WTC11 (cell line): ENCODE results near the gene CCDC50. TPM values are rescaled to one million over a fixed set of nuclear protein-coding genes. Genes with fewer than 3 reads are reported as not detected.

Experiments used
- ATAC-seq: fragments of 200-7000 bp; cut with Tn5 transposase; 2 replicates; pipeline ENCODE4 v1.10.0; 2021; ENCODE audit warnings: mild to moderate bottlenecking, moderate library complexity
- CTCF ChIA-PET: fragments of 300-600 bp; sonication (Branson Sonifier 250); formaldehyde crosslinking; loops from one replicate; lab custom pipeline; 2021; ENCODE audit warnings: antibody characterized with exemption; lab: Charles Lee
- POLR2A ChIA-PET: fragments of 350-600 bp; sonication (Branson Sonifier 250); formaldehyde crosslinking; loops from one replicate; lab custom pipeline; 2021; ENCODE audit warnings: antibody characterized with exemption; lab: Charles Lee
- DNase-seq: peaks from one replicate; pipeline ENCODE4 v3.0.0; 2021; ENCODE audit warnings: low spot score
- H3K27ac Mint-ChIP-seq: 2 replicates; pipeline ENCODE4 v1.8.0; 2021; ENCODE audit warnings: mixed read lengths
- H3K27me3 Mint-ChIP-seq: 2 replicates; pipeline ENCODE4 v1.8.0; 2021; ENCODE audit warnings: low read depth, mild to moderate bottlenecking, moderate library complexity, mixed read lengths
- H3K36me3 Mint-ChIP-seq: 2 replicates; pipeline ENCODE4 v1.8.0; 2021; ENCODE audit warnings: mixed read lengths
- H3K4me1 Mint-ChIP-seq: 2 replicates; pipeline ENCODE4 v1.8.0; 2022; ENCODE audit warnings: mixed read lengths
- H3K4me3 Mint-ChIP-seq: 2 replicates; pipeline ENCODE4 v1.8.0; 2021; ENCODE audit warnings: mild to moderate bottlenecking, moderate library complexity, mixed read lengths
- H3K9me3 Mint-ChIP-seq: 2 replicates; pipeline ENCODE4 v1.8.0; 2021; ENCODE audit warnings: mixed read lengths
- AR ChIP-seq: fragments of 250-450 bp; sonication (Bioruptor Pico); IDR thresholded peaks from 2 replicates; pipeline ENCODE4 v1.9.0; 2021; ENCODE audit warnings: mild to moderate bottlenecking
- ATF1 ChIP-seq: sonication (generic); formaldehyde crosslinking; IDR thresholded peaks from 2 replicates; pipeline ENCODE4 v1.8.1; 2023; ENCODE audit warnings: mild to moderate bottlenecking, moderate library complexity, missing genetic modification reagents
- CBFB ChIP-seq: sonication (generic); formaldehyde crosslinking; IDR thresholded peaks from 2 replicates; pipeline ENCODE4 v1.8.1; 2022; ENCODE audit warnings: mild to moderate bottlenecking, low read depth, missing genetic modification reagents
- CREB1 ChIP-seq: sonication (generic); formaldehyde crosslinking; IDR thresholded peaks from 2 replicates; pipeline ENCODE4 v1.8.0; 2023; ENCODE audit warnings: mild to moderate bottlenecking, missing genetic modification reagents
- GABPB1 ChIP-seq: sonication (generic); formaldehyde crosslinking; IDR thresholded peaks from 2 replicates; pipeline ENCODE4 v1.8.1; 2023; ENCODE audit warnings: mild to moderate bottlenecking, missing genetic modification reagents
- HMGA2 ChIP-seq: fragments of 250-450 bp; sonication (Bioruptor Pico); IDR thresholded peaks from 2 replicates; pipeline ENCODE4 v1.4.0; 2021; ENCODE audit warnings: mild to moderate bottlenecking, moderate library complexity
- IRF1 ChIP-seq: sonication (generic); formaldehyde crosslinking; IDR thresholded peaks from 2 replicates; pipeline ENCODE4 v1.8.0; 2023; ENCODE audit warnings: missing genetic modification reagents
- IRF2 ChIP-seq: sonication (generic); formaldehyde crosslinking; IDR thresholded peaks from 2 replicates; pipeline ENCODE4 v1.8.0; 2022; ENCODE audit warnings: low read depth, missing genetic modification reagents, borderline replicate concordance
- MLX ChIP-seq: sonication (generic); formaldehyde crosslinking; IDR thresholded peaks from 2 replicates; pipeline ENCODE4 v1.8.1; 2023; ENCODE audit warnings: mild to moderate bottlenecking, missing genetic modification reagents, moderate library complexity
- NFATC4 ChIP-seq: fragments of 250-450 bp; sonication (Bioruptor Pico); IDR thresholded peaks from 2 replicates; pipeline ENCODE4 v1.9.0; 2021; ENCODE audit warnings: mild to moderate bottlenecking
- NR1H2 ChIP-seq: sonication (generic); formaldehyde crosslinking; IDR thresholded peaks from 2 replicates; pipeline ENCODE4 v1.9.0; 2021; ENCODE audit warnings: mild to moderate bottlenecking, moderate library complexity, missing genetic modification reagents
- OVOL2 ChIP-seq: fragments of 250-450 bp; sonication (Bioruptor Pico); IDR thresholded peaks from 2 replicates; pipeline ENCODE4 v1.9.0; 2021; ENCODE audit warnings: mild to moderate bottlenecking, borderline replicate concordance
- PRRX2 ChIP-seq: fragments of 250-450 bp; sonication (Bioruptor Pico); IDR thresholded peaks from 2 replicates; pipeline ENCODE4 v1.8.0; 2021; ENCODE audit warnings: mild to moderate bottlenecking
- SOX15 ChIP-seq: fragments of 250-450 bp; sonication (Bioruptor Pico); IDR thresholded peaks from 2 replicates; pipeline ENCODE4 v1.9.0; 2021; ENCODE audit warnings: mild to moderate bottlenecking
- SP1 ChIP-seq: sonication (generic); formaldehyde crosslinking; conservative IDR thresholded peaks from 2 replicates; pipeline ENCODE4 v1.8.1; 2022; ENCODE audit warnings: missing genetic modification reagents
- STAT6 ChIP-seq: sonication (generic); formaldehyde crosslinking; conservative IDR thresholded peaks from 2 replicates; pipeline ENCODE4 v1.8.1; 2023; ENCODE audit warnings: mild to moderate bottlenecking, low read depth, missing genetic modification reagents, moderate library complexity
- TEAD1 ChIP-seq: sonication (generic); formaldehyde crosslinking; IDR thresholded peaks from 2 replicates; pipeline ENCODE4 v1.8.0; 2022; ENCODE audit warnings: mild to moderate bottlenecking, missing genetic modification reagents
- ZBTB43 ChIP-seq: sonication (generic); formaldehyde crosslinking; IDR thresholded peaks from 2 replicates; pipeline ENCODE4 v1.8.1; 2023; ENCODE audit warnings: mild to moderate bottlenecking, missing genetic modification reagents
- ZMAT4 ChIP-seq: fragments of 250-450 bp; sonication (Bioruptor Pico); IDR thresholded peaks from 2 replicates; pipeline ENCODE4 v1.9.0; 2021; ENCODE audit warnings: mild to moderate bottlenecking
- ZNF121 ChIP-seq: sonication (generic); formaldehyde crosslinking; IDR thresholded peaks from 2 replicates; pipeline ENCODE4 v1.8.0; 2023; ENCODE audit warnings: missing genetic modification reagents
- ZNF396 ChIP-seq: fragments of 250-450 bp; sonication (Bioruptor Pico); IDR thresholded peaks from 2 replicates; pipeline ENCODE4 v1.8.0; 2021; ENCODE audit warnings: mild to moderate bottlenecking, moderate library complexity, borderline replicate concordance
- total RNA-seq: library from RNA; stranded (reverse); gene quantifications from 3 replicates; pipeline ENCODE4 v1.2.3, GENCODE V29; 2021

Gene CCDC50
- total RNA-seq, 1 experiment from 2014 or later: 33.1 TPM

- H3K27ac Mint-ChIP-seq: no peak overlapping the region
- POLR2A ChIA-PET: no interaction called here
- H3K4me3 Mint-ChIP-seq: no peak overlapping the region
- DNase-seq: no peak
- peaks cover 7% of the 10 kb centered on the region for H3K4me1 Mint-ChIP-seq
- no peaks in the 10 kb centered on the region; the same call in 1 of the 2 replicates for H3K27me3 Mint-ChIP-seq
- peaks cover 13% of the 10 kb centered on the region for H3K9me3 Mint-ChIP-seq
- TF ChIP-seq ZNF396 (CRISPR knock-in tag) (no peak), NFATC4 (CRISPR knock-in tag) (no peak), IRF1 (CRISPR knock-in tag) (no peak), MLX (no peak), AR (CRISPR knock-in tag) (no peak), ZBTB43 (CRISPR knock-in tag) (no peak), GABPB1 (no peak), ATF1 (no peak), ZMAT4 (CRISPR knock-in tag) (no peak), CREB1 (no peak), STAT6 (no peak)
- ATAC-seq: no peak
- CTCF ChIA-PET: no interaction called here
- peaks cover 3% of the 10 kb centered on the region; the same call in 1 of the 2 replicates for H3K36me3 Mint-ChIP-seq
These were observed 102.1 kb downstream of the CCDC50 start for GRCh38 chr3:191431160-191431822.

- DNase-seq: no peak
- POLR2A ChIA-PET: no interaction called here
- H3K9me3 Mint-ChIP-seq: peaks cover 13% of the 10 kb centered on the region
- H3K4me1 Mint-ChIP-seq: peaks cover 7% of the 10 kb centered on the region
- no peak overlapping the region for H3K27ac Mint-ChIP-seq
- H3K27me3 Mint-ChIP-seq: no peaks in the 10 kb centered on the region; the same call in 1 of the 2 replicates
- peaks cover 3% of the 10 kb centered on the region; the same call in 1 of the 2 replicates for H3K36me3 Mint-ChIP-seq
- TF ChIP-seq PRRX2 (CRISPR knock-in tag) (no peak), ZNF121 (no peak), SOX15 (no peak), IRF2 (CRISPR knock-in tag) (no peak), CBFB (no peak), TEAD1 (CRISPR knock-in tag) (no peak), HMGA2 (CRISPR knock-in tag) (no peak), SP1 (CRISPR knock-in tag) (no peak), NR1H2 (CRISPR knock-in tag) (no peak), OVOL2 (CRISPR knock-in tag) (no peak)
- CTCF ChIA-PET: no interaction called here
- no peak for ATAC-seq
- H3K4me3 Mint-ChIP-seq: no peak overlapping the region
These were observed 103.0 kb downstream of the CCDC50 start for GRCh38 chr3:191432162-191432561.
